GM12875 (cell line): ENCODE measurements around the gene PC.

Source experiments
- H3K4me3 ChIP-seq: one replicate; pipeline ENCODE4 v1.5.1; 2011; ENCODE audit warnings: low read depth, low read length, control low read depth
- TF ChIP-seq, protein P1 (sequence below): IDR thresholded peaks from 2 replicates; pipeline ENCODE4 v1.5.1; 2011; ENCODE audit warnings: low read depth, mild to moderate bottlenecking, control low read depth, inconsistent platforms, low read length, moderate library complexity, borderline replicate concordance; ENCODE audit not compliant: insufficient read depth

Gene PC

DNA sequence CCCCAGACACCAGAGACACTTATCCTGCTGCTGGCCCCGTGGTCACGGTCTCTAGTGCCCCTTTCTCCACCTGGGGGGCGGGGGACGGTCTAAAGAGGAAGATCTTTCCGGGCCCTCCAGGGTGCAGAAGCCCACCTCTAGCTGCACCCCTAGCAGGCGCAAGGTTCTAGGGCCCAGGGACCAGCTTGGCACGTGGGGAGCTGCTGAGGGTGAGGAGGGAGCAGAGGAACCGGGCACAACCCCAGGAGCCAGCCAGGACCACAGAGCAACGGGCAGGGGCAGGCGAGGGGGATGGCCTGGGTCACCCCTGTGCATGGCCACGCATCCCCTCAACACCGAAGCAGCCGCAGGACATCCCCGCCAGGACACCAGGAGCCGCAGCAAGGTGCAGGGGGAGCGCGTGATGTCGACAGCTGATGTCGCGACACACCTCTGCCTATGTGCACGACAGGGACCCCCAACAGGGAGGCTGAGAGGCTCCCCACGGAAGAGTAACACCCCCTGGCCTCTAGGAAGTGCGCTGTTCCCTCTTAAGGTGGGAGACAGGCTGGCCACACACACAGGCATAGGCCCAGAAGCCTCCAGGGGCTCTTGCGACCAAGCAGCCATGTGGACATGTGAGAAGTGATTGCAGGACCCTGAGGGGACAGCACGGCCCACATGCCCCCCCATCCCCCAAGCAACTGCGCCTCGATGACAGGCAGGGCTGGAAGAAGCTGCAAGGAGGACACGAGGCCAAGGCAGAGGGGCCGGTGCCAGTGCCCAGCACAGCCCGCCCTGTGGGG lies 96.2 kb downstream of the PC start:
- TF ChIP-seq, protein P1, sequence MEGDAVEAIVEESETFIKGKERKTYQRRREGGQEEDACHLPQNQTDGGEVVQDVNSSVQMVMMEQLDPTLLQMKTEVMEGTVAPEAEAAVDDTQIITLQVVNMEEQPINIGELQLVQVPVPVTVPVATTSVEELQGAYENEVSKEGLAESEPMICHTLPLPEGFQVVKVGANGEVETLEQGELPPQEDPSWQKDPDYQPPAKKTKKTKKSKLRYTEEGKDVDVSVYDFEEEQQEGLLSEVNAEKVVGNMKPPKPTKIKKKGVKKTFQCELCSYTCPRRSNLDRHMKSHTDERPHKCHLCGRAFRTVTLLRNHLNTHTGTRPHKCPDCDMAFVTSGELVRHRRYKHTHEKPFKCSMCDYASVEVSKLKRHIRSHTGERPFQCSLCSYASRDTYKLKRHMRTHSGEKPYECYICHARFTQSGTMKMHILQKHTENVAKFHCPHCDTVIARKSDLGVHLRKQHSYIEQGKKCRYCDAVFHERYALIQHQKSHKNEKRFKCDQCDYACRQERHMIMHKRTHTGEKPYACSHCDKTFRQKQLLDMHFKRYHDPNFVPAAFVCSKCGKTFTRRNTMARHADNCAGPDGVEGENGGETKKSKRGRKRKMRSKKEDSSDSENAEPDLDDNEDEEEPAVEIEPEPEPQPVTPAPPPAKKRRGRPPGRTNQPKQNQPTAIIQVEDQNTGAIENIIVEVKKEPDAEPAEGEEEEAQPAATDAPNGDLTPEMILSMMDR: no peak

DNA sequence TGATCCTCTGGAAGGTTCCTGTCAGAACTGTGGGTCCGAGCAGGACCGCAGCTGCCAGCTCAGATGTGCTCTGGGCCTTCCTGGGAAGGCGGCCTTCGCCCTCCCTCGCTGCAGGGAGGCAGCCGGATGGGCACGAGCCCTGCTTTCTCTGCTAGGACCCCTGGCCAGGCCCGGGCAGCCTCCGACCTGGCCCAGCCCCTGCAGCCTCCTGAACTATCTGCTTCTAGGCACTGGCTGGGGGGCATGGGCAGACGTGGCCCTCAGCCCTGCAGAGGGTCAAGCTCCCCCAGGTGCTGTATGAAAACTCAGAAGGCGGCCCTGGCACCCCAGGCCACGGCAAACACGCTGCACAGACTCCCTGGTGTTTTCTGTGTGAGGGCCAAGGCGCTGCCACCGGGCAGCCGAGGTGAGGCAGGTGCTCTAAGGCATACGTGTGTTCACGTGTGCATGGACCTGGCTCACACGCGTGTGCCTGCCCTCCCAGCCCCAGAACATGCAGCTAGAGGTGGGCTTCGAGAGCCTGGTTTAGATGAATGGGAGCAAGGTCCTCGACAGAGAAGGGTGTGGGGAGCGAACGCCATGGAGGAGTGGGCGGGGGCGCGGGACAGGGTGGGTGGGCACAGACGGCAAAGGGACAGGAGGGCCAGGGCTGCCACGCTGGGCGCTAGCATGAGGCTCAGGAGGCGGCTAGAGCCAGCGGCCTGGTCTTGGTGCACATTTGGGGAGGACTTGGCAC lies 97.0 kb downstream of the PC start:
- H3K4me3 ChIP-seq: no peak overlapping the region
- TF ChIP-seq, protein P1: no peak

More for the DNA sequence above, 96.2 kb downstream of the PC start:
- no peak overlapping the region for H3K4me3 ChIP-seq

DNA sequence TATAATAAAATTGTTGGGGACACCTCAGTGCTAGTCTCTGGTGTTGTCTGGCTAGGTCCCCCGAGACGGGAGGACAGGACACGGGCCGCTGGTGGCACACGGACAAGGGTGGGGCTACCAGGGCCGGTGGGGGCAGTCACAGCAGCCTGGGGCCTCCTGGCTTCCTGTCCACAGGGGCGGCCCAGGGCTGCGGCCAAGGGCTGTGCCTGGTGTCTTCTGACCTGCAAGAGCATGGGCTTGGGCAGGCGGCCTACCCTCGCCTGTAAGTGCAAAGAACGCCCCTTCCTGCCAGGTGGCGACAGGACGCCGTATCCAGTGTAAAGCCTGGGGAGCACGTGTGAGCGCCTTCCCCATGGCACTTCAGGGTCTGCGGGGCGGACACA lies 97.7 kb downstream of the PC start:
- TF ChIP-seq, protein P1: no peak
- no peak overlapping the region for H3K4me3 ChIP-seq

DNA sequence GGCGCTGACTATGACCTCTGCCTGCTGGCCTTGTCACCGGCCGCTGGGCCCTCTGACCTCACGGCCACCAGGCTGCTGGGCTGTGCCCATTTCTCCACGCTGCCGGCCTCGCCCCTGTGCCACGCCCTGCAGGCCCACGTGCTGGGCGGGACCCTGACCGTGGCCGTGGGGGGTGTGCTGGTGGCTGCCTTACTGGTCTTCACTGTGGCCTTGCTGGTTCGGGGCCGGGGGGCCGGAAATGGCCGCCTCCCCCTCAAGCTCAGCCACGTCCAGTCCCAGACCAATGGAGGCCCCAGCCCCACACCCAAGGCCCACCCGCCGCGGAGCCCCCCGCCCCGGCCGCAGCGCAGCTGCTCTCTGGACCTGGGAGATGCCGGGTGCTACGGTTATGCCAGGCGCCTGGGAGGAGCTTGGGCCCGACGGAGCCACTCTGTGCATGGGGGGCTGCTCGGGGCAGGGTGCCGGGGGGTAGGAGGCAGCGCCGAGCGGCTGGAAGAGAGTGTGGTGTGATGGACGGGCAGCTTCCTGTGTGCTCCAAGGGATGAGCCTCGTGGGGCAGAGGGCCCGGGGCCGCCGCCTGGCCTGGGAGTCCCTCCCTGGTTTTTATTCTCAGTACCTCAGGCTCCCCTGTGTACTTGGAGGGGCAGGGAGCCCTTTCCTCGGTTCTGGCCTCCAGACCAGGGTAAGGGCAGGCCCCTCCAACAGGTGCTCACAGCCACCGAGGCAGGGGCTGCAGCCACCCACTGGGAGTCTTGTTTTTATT lies 98.3 kb downstream of the PC start:
- TF ChIP-seq, protein P1: no peak
- no peak overlapping the region for H3K4me3 ChIP-seq

DNA sequence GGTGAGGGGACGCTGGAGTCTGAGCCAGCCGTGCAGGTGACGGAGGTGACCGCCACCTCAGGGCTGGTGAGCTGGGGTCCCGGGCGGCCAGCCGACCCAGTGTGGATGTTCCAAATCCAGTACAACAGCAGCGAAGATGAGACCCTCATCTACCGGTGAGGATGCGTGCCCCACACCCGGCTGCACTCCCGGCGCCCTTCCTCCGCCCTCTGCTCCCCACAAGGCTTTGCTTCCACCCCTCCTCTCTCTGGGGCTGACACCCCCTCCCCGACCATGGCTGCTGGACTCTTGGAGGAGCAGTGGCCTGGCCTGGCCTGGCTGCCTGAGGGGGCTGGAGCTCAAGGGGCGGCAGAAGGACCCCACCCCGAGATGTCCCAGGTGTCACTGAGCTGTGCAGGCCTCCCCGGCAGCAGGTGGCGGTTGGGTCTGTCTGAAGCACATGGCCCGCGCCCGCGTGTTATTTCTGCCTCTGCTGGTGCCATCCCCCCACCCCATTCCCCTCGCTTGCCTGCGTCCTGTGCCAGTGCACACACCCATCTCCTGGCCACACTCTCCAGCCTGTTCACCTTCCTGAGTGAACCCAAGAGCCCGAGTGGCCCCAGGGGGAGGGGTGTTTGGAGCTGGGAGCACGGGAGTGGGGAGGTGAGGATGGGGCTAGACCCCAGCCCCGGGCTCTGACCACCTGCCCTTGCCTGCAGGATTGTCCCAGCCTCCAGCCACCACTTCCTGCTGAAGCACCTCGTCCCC lies 99.1 kb downstream of the PC start:
- TF ChIP-seq, protein P1: no peak
- no peak overlapping the region for H3K4me3 ChIP-seq

DNA sequence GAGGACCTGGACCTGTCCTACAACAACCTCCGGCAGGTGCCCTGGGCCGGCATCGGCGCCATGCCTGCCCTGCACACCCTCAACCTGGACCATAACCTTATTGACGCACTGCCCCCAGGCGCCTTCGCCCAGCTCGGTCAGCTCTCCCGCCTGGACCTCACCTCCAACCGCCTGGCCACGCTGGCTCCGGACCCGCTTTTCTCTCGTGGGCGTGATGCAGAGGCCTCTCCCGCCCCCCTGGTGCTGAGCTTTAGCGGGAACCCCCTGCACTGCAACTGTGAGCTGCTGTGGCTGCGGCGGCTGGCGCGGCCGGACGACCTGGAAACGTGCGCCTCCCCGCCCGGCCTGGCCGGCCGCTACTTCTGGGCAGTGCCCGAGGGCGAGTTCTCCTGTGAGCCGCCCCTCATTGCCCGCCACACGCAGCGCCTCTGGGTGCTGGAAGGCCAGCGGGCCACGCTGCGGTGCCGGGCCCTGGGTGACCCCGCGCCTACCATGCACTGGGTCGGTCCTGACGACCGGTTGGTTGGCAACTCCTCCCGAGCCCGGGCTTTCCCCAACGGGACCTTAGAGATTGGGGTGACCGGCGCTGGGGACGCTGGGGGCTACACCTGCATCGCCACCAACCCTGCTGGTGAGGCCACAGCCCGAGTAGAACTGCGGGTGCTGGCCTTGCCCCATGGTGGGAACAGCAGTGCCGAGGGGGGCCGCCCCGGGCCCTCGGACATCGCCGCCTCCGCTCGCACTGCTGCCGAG lies 99.8 kb downstream of the PC start:
- TF ChIP-seq, protein P1: no peak
- H3K4me3 ChIP-seq: no peak overlapping the region
